Measurements from ENCODE around the gene SEC23IP.
A peak's percentile ranks its signal among the peaks of the same experiment; 100 is the strongest.
"Not testable (repeated sequence)": the region's sequence is repeated elsewhere in the genome, so short reads cannot be mapped to it uniquely, and the experiment has no call there.

Gene SEC23IP

DNA sequence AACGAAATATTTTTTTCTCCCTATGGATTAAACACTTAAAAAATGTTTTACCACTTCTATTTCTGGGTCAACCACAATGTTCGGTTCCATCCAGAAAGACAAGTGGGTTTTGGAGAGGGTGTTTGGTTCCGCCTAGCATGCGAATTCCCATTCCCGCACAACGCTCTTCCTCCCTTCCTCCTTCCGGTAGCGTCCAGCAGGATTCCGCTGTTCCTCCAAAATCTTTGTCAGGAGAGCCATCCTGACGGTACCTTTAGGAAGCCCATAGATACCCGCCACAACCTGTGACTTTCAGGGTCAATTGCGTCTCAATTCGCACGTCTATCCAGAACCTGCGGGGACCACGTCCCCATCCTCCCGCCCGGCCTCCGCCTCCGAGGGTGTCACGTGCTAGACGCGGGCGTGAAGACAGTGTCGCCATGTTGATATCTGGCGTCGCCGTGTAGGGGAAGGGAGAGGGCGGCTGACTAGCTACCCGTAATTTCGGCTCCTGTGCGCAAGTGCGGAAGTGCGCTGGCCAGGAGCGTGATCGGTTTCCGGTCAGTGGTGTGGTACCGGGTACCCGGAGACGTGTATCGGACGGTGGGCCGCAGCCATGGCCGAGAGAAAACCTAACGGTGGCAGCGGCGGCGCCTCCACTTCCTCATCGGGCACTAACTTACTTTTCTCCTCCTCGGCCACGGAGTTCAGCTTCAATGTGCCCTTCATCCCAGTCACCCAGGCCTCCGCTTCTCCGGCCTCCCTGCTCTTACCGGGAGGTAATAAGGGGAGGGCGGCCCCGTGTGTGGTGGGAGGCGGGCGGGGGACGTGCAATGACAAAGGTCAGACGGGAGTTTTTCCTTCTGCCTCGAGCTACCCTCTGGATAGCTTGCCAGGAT is at the start of gene SEC23IP:
SEC23IP (plus strand) TSS at position 543 of the 878 bp plus-strand sequence; CDS start at position 596, 53 bp downstream.
- peak; percentile 85 for DNase-seq

DNA sequence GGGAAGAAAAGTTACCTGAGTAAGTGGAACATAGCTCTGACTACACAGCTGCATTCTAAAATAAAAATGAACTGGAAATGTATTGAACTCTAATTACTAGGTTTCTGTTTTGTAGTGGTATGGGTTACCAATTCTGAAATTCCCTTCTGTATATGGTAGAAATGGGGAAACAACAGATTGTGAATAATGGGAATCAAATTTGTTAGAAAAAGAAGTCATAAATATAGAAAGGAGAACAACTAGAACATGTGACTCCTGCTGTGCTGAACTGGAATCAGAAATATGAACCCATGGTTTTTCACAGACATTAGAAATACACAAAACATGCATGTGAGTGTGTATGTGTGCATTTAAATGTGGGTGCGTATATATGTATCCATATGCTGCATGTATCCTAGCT is 46.9 kb upstream of the SEC23IP start:
- no peak for DNase-seq

DNA sequence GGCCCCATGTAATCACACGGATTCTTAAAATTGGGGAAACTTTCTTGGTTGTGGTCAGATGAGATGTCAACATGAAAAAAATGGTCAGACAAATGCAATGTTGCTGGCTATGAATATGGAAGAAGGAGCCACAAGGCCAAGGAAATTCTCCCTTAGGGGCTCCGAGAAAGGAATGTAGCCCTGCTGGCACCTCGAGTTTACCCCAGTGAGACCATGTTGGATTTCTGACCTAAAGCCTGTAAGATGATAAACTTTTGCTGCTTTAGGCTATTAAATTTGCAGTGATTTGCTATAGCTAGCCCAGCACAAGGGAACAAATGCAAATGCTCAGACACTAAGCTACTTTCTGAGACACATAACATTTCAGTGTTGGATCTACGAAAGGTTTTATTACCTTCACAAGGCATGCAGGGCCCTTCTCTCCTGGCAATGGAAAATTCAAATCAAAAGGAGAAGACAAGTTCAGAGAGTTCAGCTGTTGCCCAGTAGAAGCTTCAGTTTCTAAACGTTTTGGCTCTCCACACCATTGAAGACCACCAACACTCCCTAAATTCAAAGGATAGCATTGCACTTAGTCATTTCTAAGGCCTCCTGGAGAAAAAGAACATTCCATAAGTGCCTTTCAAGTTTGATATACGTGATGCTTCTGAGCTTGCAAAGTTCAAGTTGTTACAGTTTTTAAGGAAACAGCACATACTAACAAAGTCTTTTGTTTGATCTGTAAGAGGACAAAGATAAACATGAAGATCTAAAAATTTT is 43.3 kb upstream of the SEC23IP start:
- DNase-seq = no peak

DNA sequence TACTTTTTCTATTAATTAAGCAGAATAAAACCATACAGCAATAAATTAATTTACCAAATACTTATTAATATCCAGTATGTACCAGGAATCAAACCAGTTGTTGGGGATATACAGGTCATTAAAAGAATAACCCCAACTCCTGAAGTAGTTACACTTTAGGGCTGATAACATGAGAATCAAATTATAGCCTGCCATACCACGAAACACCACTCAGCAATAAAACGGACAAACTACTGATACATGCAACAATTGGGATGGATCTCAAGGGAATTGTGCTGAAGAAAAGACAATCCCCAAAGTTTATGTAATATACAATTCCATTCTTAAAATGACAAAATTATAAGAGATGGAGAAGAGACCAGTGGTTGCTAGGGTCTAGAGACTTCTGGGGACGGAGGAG is 42.6 kb upstream of the SEC23IP start:
- DNase-seq = no peak

DNA sequence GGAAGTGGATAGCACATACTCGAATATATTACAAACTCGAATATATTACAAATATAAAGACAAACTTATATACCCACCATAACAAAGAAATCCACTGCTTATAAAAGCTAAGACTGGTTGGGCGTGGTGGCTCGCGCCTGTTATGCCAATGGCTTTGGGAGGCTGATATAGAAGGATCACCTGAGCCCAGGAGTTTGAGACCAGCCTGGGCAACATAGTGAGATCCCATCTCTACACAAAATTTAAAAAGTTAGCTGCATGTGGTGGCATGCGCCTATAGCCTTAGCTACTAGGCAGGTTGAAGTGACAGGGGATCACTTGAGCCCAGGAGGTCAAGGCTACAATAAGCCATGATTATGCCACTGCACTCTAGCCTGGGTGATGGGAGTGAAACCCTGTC is 40.3 kb upstream of the SEC23IP start:
- DNase-seq = no peak

DNA sequence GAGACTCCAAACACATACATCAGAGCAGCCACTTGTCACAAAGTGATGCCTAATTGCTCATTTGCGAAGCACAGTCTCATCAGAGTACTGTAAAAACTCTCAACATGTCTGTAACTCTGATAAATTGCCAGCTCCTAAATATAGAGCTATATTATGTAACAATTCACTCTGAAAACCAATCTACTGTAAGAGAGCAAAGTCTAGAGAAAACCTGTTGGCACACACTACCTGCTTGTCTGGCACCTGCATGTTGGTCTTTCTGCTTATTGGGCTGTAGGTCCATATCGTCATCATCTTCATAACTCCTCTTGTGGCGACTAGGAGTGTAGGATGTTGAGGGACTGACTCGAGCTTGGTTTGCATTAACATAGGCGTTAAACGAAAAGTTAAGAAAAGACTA is 39.7 kb upstream of the SEC23IP start:
- no peak for DNase-seq

DNA sequence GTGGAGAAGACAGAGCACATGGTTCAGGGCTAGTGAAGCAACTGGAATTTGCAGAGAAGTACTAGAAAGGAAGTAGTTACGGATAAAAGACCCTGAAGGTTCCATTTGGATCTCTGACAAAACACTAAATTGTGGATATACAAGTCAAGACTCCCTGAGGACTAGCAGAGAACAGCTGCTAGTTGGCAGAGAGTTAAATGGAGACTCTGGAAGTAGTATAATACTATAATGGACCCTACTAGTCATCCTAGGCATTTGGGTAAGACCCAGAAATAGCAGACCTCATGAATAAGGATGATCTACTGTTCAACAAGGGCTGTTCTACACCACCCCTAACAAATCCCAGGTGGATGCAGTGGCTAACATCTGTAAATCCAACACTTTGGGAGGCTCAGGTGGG is 39.0 kb upstream of the SEC23IP start:
- no peak for DNase-seq

DNA sequence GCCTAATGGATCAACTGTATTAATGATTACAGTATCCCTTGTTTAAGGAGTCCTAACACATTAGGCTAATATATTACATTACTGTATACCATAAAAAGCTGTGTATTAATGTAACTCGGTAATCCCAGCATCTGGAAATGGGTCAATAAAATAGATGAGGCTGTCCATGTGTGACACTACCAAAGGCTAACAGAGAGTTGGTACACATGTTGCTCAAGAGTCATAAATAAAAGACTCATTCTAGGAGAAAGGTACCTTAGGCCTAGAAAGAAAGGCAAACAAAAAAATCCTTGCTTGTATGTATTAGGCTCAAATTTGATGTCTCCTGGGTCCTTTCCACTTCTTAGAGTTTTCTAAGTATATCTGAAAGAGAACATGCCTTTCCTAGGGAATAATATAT is 34.5 kb upstream of the SEC23IP start:
- no peak for DNase-seq

DNA sequence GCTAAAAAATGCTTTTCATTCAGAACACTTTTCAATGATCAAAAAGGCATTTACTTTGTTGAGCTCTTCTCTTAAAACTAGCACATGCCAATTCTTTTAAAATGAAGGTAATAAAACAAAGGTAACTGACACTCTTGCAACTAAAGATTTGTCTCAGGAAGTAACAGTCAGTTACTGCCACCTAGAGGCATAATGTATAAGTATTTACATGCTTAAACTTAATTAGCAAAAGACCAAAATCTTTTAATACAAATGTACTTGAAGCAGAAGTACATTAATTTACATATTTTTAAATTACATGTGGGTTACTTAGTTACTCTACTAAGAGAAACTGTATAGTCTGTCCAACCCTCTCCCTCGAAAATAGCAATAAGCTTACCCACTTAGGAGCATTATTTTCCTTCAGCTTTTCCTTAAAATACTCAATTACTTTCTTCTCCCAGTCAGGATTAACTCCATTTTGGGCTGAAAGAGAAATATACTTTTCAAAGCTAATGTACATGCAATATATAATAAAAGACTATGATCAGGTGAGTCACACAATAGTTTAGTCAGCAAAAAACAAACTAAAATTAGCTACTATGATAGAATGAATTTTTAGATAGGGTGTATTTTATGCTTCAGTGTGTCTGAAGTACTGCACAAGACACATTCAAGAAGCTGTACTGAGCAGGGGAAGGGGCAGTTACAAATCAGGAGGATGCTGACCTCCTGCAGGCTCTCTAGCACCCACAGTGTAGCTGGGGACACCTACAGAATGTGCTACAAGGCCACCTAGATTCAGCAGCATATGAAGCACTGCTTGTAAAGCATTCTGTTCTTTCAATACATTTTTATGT is 32.9 kb upstream of the SEC23IP start:
- DNase-seq = peak; percentile 25

DNA sequence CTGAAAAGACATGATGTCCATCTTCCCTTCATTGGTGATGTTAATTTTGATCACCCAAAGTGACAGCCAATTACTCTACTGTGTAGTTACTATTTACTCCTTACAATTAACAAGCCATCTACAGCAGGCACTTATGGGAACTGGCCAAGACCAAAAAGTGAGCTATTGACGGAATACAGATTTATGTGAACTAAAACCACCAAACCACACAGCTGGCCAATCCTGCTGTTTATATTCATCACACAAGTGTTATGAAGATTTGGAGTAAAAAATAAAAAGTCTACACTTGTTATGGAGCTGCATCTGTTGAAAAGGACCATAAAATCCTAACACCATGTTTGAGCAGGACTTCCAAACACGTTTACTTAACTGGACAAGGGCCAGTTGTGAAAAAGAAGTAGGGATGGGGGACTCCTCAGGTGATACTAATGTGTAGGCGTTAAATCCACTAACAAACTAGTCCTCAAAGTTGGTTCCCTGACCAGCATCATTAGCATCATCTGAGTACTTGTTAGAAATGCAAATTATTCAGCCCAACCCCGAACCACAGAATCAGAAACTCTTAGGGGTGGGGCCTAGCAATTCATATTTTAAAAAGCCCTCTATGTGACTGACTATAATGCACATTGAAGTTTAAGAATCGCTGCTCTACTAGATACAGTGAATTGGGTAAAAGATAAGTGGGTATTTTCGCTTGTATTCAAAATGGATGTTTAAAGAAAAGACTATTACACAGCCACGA is 31.5 kb upstream of the SEC23IP start:
- no peak for DNase-seq

DNA sequence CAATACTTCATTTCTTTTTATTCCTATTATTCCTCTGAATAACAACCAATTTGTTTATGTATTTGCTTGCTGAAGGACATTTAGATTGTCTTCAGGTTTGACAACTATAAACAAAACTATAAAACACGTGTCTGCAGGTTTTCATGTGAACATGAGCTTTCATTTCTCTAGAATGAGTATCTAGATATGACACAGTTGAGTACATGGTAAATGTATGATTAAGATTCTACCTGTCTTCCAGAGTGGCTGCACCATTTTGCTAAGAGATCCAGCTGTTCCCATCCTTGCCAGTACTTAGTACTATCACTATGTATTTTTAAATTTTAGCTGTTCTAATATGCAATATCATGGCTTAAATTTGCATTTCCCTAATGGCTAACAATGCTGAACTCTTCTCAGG is 30.0 kb upstream of the SEC23IP start:
- DNase-seq = no peak

DNA sequence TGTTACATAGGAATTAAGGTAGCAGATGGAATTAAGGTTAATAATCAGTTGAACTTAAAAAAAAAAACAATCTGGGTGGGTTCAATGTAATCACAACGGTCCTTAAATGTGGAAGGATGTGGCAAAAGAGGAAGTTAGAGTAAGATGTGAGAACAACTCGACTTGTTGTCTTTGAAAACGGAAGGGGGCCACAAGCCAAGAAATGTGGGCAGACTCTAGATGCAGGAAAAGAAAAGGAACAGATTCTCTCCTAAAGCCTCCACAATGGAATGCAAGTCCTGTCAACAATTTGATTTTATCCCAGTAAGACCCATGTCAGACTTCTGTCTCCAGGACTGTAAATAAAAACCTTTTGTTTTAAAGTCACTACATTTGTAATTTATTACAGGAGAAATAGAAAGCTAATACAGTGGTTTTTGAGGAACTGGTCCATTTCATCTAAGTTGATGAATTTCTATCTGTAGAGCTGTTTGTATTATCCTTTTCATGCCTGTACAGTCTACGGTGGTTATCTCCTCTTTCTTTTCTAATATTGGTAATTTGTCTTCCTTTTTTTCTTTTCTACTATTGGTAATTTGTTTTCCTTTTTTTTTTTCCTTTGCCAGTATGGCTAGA is 28.5 kb upstream of the SEC23IP start:
- no peak for DNase-seq

DNA sequence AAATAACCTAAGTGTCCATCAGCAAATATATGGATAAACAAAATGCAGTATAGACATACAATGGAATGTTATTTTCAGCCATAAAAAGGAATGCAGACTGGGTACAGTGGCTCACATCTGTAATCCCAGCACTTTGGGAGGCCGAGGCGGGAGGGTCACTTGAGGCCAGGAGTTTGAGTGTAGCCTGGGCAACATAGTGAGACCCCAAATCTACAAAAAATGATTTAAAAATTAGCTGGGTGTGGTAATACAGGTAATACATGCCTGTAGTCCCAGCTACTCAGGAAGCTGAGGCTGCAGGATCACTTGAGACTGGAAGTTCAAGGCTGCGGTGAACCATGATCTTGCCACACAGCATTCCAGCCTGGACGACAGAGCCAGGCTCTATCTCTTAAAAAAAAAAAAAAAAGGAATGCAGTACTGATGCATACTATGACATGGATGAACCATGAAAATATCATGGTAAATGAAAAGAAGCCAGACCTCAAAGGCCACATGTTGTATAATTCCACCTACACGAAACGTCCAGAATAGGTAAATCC is 26.8 kb upstream of the SEC23IP start:
- DNase-seq = no peak

DNA sequence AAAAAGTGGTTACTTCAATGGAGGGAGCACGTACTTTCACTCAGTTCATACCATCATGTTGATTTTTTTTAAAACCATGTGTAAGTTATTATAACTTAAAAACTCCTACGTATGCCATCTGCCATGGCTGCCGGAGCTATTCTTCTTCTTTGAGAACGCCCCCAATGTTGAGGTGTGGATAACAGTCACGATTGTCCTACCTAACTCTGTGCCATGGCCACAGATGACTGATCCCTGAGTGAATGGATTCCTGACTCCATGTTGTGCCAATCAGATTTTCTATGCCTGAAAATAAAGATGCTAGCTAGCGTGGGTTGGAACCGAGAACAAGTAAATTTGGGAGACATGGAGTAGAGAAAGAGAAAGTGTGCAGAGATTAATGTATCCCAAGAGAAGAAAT is 25.2 kb upstream of the SEC23IP start:
- DNase-seq = no peak

DNA sequence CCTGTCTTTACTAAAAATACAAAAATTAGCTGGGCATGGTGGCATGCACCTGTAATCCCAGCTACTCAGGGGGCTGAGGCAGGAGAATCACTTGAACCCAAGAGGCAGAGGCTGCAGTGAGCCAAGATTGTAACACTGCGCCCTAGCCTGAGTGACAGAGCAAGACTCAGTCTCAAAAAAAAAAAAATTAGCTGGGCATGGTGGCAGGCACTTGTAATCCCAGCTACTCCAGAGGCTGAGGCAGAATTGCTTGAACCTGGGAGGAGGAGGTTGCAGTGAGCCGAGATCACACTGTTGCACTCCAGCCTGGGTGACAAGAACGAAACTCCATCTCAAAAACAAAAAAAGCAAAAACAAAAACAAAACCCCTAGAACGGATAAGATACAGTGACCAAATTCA is 23.1 kb upstream of the SEC23IP start:
- not testable (repeated sequence) for DNase-seq

DNA sequence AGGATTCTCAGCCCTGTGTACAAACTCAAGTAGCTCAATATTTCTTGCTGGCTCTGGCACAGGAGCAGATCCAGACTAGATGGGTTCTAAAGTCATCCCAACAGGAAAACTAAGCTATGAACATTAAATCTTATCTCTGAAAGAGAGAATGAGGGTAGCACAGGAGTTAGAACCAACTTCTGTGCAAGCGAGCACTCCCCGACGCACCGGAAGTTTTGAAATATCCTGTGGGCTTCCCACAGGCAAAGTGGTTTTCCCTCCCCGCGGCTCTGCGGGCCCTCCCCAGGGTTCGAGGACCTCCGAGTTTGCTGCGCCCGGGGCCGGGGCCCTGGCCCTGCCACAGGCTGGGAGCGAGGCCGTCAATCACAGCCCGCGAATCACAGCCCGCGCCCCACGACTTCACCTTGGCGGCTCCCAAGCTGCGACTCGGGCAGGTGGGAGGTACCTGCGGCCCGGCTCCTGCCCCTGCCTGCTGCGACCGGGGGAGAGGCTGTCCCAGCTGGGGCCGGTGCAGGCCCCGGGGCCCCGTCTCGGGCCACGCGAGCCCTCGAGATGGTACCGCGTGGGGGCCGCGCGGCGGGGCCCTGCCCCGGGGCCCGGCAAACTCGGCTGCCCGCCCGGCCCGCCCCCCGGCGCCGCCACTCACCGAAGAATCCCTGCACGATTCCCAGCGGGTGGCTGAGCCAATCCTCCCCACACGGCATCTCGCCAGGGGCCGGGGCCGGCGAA is 20.5 kb upstream of the SEC23IP start:
- peak; percentile 30 for DNase-seq

DNA sequence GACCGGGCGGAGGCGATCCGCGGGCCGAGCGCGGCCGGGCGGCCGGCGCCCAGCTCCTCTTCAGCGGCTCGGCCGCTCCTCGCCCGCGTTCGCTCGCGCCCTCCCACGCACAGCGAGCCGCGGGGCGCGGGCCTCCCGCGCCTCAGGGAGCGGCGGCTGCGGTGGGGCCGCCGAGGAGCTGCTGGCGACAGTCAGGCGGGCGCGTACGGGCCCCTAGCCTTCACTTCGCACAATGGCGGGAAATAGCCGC is 20.0 kb upstream of the SEC23IP start, which contains the start of gene MCMBP:
MCMBP (minus strand) TSS at position 234 of the 250 bp plus-strand sequence. CDS start 259 bp downstream, outside the sequence.
- no peak for DNase-seq

DNA sequence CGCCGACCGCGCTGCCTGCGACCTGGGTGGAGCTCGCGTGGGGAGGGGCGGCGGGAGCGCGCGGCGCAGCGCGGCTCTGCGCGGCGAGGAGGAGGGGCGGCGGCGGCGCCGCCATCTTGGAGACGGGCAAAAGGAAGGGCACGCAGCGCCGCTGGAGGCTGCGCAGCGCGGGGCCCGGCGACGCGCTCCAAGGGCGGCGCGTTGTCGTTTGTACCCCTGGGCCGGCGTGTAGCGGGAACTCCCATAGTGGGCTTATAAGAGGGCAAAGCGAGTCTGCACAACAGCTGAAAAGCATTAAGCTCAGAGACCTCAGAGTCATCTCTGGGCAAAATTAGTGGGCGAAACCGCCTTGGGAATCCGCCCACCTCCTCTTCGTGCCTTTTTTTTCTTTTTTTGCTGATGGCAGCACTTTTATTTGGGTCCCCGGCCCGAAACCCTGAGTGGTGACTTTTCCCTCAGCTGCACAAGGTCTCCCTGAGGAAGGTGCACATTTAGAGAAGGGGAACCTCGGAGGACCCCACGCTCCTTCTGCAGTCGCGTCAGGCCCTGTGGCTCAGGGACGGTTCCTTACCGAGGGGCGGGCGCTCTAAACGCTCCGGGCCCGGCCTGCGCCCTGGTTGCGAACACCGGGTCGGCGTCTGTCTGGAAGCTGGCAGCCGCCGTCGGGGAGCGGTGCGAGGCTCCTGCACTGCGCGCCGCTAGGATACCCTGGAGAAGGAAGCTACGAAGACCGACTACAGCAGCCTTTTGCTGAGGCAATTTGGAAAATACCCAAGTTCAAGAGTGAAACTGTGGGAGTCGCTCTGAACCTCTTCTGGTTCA is 19.5 kb upstream of the SEC23IP start:
- peak; percentile 77 for DNase-seq

DNA sequence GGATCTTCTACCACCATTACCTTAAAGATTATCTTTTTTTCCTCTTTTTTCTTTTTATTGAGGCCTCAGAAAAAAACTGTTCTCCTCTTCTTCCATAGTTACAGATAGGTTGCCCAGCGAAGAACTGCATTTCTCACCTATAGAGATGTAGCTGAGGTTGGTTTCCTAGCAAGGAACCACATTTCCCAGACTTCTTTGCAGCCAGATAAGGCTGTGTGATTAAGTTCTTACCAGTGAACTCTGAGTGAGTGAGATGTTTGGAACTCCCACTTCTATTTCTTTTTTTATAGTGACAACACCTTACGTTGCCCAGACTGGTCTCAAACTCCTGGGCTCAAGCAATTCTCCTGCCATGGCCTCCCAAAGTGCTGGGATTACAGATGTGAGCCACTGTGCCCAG is 14.0 kb upstream of the SEC23IP start:
- no peak for DNase-seq

DNA sequence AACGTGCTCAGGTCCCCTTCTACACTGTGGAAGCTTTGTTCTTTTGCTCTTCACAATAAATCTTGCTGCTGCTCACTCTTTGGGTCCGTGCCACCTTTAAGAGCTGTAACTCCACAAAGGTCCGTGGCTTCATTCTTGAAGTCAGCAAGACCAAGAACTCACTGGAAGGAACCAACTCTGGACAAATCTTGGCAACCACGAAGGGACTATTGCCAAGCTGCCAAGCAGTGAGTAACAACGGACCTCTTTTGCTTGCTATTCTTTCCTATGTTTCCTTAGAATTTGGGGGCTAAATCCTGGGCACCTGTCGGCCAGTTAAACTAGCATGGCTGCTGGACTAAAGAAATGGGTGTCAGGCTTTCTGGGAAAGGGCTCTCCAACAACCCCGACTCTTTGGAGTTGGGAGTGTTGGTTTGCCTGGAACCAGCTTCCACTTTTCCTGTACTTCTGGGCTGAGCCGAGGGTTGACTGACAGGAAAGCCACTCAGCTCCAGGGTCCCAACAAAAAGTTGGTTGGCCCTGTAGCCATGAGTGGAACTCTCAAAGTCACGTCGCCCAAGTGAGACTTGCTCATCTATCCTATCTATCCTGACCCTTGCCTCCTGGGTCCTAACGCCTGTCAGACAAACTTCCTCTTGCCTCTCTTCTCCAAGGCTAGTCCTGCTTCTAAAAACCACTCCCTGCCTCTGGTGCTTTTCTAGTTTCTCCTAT is 8.5 kb upstream of the SEC23IP start:
- not testable (repeated sequence) for DNase-seq

All from NCI-H2171 treated with DMSO at 0.1 percent for 48 hours (cell line).